ENCODE results near the gene SLC22A23. TPM values are rescaled to one million over a fixed set of nuclear protein-coding genes. Genes with fewer than 3 reads are reported as not detected.

Gene SLC22A23
- total RNA-seq, 1 donor from 2014 or later, result 19.2 TPM

GRCh38 chr6:3449321-3449720, 7.5 kb downstream of the SLC22A23 start:
- H3K36me3 ChIP-seq, result no peaks in the 10 kb centered on the region
- DNase-seq (no peak), ATAC-seq (no peak)
- intact Hi-C loops (cut with DNase I), result no loop called here
- no peak overlapping the region for H3K4me3 ChIP-seq
- no peak for TF ChIP-seq CTCF (IDR thresholded peaks at IDR 0.05)
- no peak overlapping the region for H3K27ac ChIP-seq
- H3K27me3 ChIP-seq, result peaks cover under 1% of the 10 kb centered on the region
- H3K9me3 ChIP-seq, result no peaks in the 10 kb centered on the region
- no peaks in the 10 kb centered on the region for H3K4me1 ChIP-seq

DNA sequence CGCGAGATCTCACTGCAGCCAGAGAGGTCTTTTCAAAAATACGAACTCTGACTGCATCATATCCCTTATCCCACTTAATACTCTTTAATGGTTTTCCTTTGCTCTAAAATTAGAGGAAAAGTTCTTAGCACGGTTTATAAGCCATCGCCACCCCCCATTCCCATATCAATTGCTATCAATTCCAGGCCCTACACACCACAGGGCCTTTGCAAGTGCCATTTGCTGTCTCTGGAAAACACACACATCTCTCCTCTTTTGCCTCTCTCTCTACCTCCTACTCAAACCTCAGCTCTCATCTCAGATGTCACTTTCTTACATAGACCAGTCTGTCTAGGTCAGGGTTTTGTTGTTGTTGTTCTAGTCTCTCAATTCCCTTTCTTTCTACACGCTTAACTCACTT, 9.8 kb downstream of the SLC22A23 start:
- no peak for DNase-seq
- no peaks in the 10 kb centered on the region for H3K27me3 ChIP-seq

GRCh38 chr6:3446184-3446583, 10.7 kb downstream of the SLC22A23 start:
- DNase-seq, result no peak
- Histone ChIP-seq H3K9me3 (no peaks in the 10 kb centered on the region), H3K27ac (no peak overlapping the region), H3K36me3 (no peaks in the 10 kb centered on the region), H3K27me3 (no peaks in the 10 kb centered on the region), H3K4me1 (no peaks in the 10 kb centered on the region), H3K4me3 (no peak overlapping the region)
- TF ChIP-seq CTCF (IDR thresholded peaks at IDR 0.05), result no peak
- intact Hi-C loops (cut with DNase I), result no loop called here
- ATAC-seq, result no peak

More for the DNA sequence above, 9.8 kb downstream of the SLC22A23 start:
- no peak for ATAC-seq
- H3K27ac ChIP-seq, result no peak overlapping the region
- no peak for TF ChIP-seq CTCF (IDR thresholded peaks at IDR 0.05)
- H3K4me3 ChIP-seq, result no peak overlapping the region
- H3K4me1 ChIP-seq, result no peaks in the 10 kb centered on the region
- intact Hi-C loops (cut with DNase I), result no loop called here
- no peaks in the 10 kb centered on the region for H3K36me3 ChIP-seq
- no peaks in the 10 kb centered on the region for H3K9me3 ChIP-seq

DNA sequence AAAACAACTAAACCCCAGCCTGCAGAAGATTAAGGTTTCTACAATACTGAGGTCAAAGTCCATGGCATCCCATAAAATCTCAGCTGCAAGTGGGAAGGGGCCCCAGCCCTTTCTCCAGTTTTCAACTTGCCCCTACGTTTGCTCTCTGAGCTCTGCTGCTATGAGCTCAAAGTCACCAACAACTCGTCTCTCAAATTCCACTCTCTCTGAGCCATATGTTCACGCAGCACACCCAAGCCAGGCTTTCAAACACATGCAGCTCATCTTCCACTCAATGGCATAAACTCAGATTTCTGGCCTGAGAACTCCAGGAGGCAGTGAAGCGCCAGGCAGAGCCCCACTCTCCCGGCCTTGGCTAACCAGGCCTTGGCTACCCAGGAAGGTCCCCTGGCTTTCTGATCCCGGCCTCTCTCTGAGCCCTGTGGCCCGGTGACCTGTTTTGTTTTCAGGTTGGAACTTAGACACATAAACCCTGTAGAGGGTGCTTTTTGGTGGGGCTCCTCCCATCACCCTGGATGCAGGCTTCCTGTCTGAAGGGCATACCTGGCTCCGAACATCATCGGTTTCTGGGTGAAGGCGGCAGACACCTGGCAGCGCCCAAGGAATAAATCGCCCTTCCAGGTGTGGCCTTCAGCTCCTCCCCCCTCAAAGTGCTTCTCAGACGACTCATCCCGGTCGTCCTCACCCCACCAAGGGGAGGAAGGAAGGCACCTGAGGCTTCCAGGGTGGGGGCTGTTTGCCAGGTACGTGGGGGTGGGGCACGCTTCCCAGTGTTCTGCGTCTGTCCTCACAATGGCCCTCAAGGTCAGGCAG, 12.4 kb downstream of the SLC22A23 start:
- Histone ChIP-seq H3K27me3 (no peaks in the 10 kb centered on the region), H3K36me3 (no peaks in the 10 kb centered on the region), H3K9me3 (no peaks in the 10 kb centered on the region), H3K4me3 (no peak overlapping the region), H3K4me1 (no peaks in the 10 kb centered on the region), H3K27ac (no peak overlapping the region)
- DNase-seq (no peak), ATAC-seq (no peak)
- intact Hi-C loops (cut with DNase I), result no loop called here
- TF ChIP-seq CTCF (IDR thresholded peaks at IDR 0.05), result no peak

GRCh38 chr6:3443221-3443515, 13.7 kb downstream of the SLC22A23 start:
- ATAC-seq (no peak), DNase-seq (no peak)
- Histone ChIP-seq H3K27ac (no peak overlapping the region), H3K27me3 (no peaks in the 10 kb centered on the region), H3K4me1 (no peaks in the 10 kb centered on the region), H3K4me3 (no peak overlapping the region), H3K36me3 (no peaks in the 10 kb centered on the region), H3K9me3 (no peaks in the 10 kb centered on the region)
- intact Hi-C loops (cut with DNase I), result no loop called here
- TF ChIP-seq CTCF (IDR thresholded peaks at IDR 0.05), result no peak
